NAMALWA (cell line): Measurements from ENCODE around the gene TRIM65.
A peak's percentile ranks its signal among the peaks of the same experiment; 100 is the strongest.

Experiments
- DNase-seq: peaks from one replicate; pipeline ENCODE4 v3.0.0-alpha.2; 2015; ENCODE audit warnings: low spot score

The TRIM65 gene

DNA sequence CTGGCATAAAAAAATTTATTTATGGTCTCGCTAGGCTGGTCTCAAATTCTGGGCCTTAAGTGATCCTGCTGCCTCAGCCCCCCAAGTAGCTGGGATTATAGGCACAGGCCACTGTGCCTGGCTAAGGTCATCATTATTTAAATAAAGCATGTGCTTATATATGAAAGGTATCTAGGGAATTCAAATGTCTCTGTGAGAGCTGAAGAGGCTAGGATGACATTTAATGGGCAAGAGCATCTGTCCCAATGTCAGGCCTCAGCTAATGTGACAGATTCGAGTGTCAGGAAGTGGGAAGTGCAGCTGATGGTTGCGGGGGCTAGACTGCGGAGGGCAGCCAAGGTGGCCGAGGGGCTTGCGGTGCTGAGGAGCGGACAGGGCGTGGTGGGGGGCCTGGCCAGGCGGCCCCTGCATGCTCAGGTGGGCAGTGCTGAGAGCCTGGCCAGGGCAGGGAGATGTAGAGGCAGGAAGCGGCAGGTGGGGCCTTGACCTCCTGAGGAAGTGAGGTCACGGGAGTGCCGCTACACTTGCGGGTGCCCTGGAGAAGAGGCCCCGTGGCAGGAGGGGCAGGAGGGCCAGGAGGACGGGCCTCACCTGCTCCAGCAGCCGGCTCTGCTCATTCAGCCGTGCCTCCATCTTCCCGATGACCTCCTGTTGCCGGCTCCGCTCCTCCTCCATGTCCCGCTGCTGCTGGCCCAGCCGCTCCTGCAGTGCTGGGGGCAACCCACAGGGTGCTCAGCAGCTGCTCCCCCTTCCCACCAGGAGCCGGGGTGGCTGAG lies 20.6 kb upstream of the TRIM65 start:
- DNase-seq = no peak

DNA sequence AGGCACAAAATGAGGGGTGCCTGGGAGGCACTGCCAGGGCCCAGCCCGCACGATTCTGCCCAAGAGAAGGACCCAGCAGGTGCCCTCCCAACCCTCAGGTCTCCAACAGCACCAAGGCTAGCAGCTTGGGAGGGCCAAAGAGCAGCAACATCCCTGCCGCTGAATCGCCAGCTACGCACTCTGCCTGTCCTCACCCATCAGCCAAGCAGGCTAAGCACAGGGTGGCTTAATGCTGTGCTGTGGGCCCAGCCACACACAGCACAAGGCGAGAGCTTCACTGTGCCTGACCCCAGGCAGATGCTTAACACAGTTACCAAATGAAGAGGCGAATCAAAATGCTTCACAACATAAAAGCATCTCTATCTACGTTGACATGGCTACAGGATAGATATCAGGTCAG lies 18.5 kb upstream of the TRIM65 start:
- no peak for DNase-seq

DNA sequence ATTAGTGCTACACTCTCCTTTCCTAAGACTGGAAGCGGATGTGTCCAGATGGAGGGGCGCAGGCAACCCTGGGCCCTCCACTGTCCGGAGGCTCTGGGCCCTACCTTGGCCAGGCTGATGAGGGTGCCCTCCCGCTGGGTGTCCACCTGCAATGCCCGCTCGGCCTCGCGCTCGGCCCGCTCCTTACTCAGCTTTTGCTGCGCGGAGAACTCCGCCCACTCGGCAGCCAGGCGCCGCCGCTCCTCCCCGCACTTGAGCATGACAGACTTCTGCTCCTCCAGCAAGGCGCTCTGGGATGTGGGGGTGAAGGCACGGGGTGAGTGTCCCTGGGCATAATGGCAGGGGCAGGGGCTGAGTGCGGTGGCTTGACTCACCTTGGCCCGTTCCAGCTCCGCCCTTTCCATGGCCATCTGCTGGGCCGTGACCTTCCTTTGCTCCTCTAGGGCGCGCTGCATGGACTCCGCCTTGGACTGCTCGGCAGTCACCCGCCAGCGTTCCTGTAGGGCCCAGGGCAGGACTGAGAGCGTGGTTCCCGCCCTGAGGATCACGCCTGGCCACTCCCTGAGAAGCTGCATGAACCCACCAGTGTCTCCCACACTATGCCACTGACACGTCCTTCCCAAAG lies 18.0 kb upstream of the TRIM65 start:
- DNase-seq = no peak

- DNase-seq = no peak
These were observed 16.9 kb upstream of the TRIM65 start for GRCh38 chr17:75913537-75914210.

DNA sequence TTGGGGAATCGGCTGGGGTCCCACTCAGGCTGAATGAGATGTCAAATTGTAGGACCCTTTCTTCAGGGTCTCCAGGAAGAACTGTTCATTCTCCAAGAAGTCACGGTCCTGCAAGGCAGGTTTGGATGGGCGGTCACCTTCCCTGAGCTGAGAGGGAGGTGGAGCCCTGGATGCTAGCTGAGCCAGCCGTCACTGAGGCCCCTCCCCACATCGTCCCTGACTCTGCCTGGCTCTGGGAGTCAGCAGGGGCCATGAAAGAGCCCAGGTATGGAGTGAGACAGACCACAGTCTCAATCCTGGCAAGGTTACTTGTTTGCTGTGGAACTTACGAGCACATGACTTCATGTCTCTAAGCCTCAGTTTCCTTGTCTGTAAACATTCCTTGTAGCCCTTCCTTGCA lies 13.9 kb upstream of the TRIM65 start:
- no peak for DNase-seq

GRCh38 chr17:75909812-75910274 lies 13.1 kb upstream of the TRIM65 start:
- peak; percentile 86 for DNase-seq

DNA sequence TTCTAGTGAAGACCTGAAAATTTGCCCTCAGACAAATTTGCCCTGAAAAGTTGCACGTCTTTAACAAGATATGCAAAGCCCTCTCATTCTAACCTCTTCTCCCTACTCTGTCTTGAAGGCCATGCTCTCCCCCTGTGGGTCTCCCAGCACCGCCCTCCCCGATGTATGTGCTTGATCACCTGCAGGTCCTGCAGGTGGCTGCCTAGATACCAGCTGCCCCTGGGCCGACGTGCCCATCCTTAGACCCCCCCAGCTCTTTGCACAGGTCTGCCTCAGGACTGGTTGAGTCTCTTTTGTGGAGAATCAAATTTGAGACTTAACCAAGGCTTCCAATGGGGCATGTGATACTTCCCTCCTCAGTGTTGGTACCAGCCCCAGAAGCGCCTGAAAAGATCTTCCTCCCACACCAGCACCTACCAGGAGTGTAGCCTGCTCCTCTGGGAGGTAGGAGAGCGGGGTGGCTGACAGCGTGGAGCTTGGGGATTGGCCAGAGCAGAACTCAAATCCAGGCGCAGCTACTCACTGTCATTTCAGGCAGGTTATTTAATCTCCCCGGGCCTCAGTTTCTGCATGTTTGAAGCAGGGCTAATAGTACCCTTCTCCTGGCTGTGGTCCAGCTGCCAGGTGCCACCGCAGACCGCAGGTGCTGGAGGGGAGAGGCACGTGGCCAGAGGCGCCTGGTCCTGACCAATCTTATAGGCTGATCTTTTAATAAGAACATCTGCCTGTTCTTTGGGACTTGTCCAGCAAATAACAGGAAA lies 12.5 kb upstream of the TRIM65 start:
- peak; percentile 55 for DNase-seq

DNA sequence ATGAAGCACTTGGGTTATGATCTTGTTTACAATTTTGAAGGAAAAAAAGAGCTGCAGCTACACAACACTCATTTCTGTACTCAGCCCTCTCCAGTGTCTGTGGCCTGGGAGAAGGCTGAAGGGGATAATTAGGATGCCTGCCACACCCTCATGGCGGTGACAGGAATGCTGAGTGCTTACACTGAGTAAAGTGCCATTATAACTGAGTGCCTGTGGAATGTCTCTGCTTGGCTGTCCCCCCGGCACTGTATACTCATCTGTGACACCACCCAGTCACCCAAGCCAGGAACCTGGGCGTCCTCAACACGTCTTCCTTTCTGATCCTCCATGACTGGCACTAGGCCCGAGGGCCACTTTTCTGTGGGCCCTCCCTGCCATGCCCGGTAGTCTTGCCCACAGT lies 11.4 kb upstream of the TRIM65 start:
- no peak for DNase-seq

- DNase-seq = peak; percentile 31
These were observed 9.6 kb upstream of the TRIM65 start for GRCh38 chr17:75906143-75906884.

- peak; percentile 97 for DNase-seq
These were observed 8.2 kb upstream of the TRIM65 start, which contains the start of gene MRPL38 for GRCh38 chr17:75904749-75905521. Gene MRPL38, minus strand, starts transcription at chr17:75904884. Its CDS starts 9 bp downstream, at chr17:75904875.

DNA sequence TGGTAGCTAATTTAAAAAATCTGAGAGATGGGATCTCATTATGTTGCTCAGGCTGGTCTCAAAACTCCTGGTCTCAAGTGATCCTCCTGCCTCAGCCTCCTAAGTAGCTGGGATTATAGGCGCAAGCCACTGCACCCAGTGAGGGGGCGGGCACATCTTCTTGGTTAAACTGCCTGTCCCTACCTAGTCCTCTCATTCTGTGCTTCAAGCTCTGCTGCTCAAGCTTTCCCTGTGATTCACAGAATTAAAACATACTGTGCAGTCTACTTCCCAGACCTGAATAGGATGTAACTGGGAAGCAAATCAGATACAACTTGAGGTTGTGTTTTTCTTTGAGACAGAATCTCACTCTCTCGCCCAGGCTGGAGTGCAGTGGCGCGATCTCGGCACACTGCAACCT lies 5.7 kb upstream of the TRIM65 start:
- no peak for DNase-seq

DNA sequence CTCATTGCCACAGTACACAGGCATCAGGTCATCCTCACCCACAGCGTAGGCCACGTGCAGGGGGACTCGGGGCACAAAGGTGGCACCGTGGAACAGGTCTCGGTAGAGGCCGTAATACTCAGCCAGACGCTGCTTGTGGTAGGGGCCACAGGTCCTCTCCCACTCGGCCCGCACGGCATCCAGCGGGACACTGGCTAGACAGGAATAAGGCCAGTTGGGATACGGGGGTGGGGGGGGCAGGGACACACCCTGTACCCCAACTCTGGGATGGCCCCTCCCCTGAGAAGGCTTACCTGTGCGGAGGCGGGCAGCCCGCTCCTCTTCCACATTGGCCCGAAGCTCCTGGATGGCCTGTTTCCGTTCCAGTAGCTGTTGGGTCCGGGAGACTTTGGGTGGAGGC lies 5.0 kb upstream of the TRIM65 start:
- DNase-seq = no peak

DNA sequence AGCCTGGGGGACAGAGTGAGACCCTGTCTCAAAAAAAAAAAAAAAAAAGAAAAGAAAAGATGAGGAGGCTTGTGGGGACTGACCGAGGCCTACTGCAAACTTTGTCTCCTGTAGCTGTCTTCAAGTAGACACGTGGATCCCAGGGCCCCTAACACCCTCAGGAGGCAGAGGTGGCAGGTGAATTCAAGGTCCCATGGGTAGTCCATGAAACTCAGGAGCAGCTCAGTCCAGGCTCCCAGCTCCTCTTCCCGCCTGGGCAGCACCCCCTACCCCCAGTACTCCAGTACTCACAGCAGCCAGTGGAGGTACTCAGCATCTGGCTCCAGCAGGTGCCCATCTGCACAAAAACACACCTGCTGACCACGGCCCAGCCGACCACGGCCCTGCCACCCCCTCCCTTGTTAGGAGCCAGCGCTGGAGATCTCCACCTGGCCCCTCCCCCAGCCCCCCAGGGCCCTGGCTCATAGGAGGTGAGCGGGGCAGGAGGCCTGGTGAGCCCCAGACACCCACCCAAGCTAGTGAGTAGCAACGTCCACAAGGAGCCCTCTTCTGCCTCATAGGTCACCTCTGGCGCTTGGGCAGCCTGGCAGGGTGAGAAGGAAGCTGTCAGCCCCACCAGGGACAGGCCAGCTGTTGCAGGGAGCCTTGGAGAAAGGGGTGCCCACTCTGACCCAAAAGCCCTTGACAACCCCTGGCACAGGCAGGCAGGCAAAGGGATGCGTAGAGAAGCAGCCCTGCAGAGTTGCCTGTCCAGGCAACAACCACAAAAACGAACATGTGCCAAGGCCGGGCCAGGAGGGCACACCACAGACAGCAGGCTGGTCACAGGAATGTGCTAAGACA lies 4.2 kb upstream of the TRIM65 start:
- no peak for DNase-seq

DNA sequence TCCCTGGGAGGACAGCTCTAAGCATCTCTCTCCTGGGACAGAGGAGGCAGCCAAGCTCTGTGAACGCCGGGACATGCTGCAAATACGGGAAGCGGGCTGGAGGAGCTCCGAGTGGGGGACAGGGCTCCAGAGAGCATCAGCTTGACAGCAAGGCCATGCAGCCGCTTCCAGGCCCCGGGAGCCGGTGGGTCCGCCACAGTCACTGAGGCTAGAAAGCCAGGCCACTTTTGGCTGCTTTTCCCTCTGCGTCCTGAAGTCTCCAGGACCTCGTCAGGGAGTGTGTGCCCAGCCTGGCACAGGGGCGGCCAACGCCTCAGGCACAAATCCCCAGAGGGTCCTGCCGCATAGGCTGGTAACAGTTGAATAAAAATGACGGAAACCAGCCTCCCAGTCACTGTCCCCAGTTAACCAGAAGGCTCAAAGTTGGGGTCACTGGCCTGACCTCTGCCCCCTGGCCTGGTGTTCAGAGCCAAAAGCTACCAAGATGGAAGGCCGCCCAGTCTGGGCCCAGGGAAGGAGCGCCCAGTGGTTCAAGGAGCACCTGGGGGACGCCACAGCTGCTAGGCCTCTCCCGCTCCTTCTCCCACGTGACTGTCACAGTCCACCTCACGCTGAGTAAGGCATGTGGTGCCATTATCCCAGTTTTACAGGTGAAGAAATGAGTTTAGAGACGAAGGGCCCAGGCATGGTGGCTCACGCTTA lies 3.2 kb upstream of the TRIM65 start:
- no peak for DNase-seq

- no peak for DNase-seq
These were observed 2.6 kb upstream of the TRIM65 start for GRCh38 chr17:75899353-75899752.

DNA sequence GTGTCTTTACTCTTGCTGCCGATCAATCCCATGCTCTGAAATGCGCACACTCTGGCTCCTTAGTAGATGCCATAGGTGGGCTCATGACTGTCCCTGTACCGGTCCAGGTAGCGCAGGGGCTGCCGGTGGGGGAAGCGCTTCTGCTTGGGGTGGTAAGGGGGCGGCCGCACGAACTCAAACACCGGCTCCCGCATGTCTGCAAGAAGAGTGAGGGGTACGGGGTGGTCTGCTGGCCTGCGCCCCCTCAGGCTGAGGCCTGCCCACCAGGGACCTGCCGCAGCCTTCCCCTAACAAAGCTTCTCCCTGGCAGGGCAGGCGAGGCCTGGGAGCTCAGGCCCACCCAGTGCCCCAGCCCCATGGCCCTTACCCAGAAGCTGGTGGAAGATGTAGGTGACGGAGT lies 2.0 kb upstream of the TRIM65 start:
- no peak for DNase-seq

- no peak for DNase-seq
These were observed 1.3 kb upstream of the TRIM65 start for GRCh38 chr17:75898065-75898464.

GRCh38 chr17:75897160-75898019 lies 639 bp upstream of the TRIM65 start:
- DNase-seq = no peak
